ENCODE results near the gene AGRN. TPM values are rescaled to one million over a fixed set of nuclear protein-coding genes. Genes with fewer than 3 reads are reported as not detected.
"Not testable (repeated sequence)": the region's sequence is repeated elsewhere in the genome, so short reads cannot be mapped to it uniquely, and the experiment has no call there.

AGRN gene
- polyA plus RNA-seq, 5 donors = 95.1 to 196 (median 121) TPM

DNA sequence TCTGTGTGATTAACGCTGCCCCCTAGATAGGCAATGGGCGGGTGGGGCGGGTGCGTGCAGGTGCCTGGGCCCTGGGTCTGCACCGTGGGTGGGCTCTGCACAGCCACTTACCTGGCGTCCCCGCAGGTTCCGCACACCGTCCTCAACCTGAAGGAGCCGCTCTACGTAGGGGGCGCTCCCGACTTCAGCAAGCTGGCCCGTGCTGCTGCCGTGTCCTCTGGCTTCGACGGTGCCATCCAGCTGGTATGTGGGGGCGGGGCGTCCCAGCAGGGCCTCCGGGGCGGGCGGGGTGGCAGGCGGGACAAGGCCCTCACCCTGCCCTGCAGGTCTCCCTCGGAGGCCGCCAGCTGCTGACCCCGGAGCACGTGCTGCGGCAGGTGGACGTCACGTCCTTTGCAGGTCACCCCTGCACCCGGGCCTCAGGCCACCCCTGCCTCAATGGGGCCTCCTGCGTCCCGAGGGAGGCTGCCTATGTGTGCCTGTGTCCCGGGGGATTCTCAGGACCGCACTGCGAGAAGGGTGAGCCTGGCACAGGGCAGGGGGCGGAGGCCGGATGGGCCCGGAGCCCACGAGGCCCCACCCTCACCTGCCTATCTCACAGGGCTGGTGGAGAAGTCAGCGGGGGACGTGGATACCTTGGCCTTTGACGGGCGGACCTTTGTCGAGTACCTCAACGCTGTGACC, 31.3 kb downstream of the AGRN start:
- DNase-seq = no peak

GRCh38 chr1:1052003-1052840, 32.3 kb downstream of the AGRN start:
- DNase-seq = no peak

DNA sequence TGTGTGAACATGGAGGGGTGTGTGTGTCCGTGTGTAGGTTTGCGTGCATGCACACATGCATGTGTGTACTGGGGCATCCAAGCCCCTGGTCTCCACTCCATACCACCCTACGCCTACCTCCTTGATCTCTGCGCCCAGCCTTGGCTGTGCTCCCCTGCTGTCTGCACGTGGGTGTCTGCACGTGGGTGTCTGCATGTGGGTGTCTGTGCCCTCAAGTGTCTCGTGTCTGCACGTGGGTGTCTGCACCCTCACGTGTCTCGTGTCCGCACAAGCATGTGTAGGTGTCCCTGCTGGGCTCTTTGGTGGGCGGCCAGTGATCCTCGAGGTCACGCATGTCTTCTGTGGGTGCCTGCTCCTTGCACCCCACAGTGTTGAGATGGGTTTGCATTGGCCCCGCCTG, 33.1 kb downstream of the AGRN start:
- no peak for DNase-seq

- no peak for DNase-seq
Measured at GRCh38 chr1:1053682-1054081, 33.8 kb downstream of the AGRN start.

DNA sequence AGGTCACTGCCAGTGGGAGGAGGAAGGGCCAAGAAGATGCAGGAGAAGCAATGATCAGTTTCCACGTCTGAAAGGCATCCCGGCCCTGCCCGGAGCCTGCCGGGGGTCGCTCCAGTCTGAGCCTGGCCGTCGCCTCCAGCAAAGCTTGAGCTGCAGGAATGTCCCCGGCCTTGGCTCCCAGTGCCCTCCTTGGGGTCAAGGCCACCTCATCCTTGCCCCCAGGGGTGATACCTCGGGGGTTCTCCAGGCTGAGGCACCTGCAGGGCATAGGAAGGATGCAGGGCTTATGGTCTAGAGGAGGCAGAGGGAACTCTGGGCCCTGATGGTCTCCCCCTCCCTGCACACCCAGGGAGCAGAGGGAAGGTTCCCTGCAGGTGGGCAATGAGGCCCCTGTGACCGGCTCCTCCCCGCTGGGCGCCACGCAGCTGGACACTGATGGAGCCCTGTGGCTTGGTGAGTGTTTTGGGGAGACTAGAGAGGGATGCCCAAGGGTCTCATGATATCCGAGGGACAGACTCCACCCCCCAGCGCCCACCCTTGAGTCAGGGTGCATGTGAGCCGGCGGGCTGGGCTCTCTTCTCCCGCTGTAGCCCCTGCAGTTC, 34.3 kb downstream of the AGRN start:
- DNase-seq = no peak

- no peak for DNase-seq
Measured at GRCh38 chr1:1054971-1055370, 35.1 kb downstream of the AGRN start.

DNA sequence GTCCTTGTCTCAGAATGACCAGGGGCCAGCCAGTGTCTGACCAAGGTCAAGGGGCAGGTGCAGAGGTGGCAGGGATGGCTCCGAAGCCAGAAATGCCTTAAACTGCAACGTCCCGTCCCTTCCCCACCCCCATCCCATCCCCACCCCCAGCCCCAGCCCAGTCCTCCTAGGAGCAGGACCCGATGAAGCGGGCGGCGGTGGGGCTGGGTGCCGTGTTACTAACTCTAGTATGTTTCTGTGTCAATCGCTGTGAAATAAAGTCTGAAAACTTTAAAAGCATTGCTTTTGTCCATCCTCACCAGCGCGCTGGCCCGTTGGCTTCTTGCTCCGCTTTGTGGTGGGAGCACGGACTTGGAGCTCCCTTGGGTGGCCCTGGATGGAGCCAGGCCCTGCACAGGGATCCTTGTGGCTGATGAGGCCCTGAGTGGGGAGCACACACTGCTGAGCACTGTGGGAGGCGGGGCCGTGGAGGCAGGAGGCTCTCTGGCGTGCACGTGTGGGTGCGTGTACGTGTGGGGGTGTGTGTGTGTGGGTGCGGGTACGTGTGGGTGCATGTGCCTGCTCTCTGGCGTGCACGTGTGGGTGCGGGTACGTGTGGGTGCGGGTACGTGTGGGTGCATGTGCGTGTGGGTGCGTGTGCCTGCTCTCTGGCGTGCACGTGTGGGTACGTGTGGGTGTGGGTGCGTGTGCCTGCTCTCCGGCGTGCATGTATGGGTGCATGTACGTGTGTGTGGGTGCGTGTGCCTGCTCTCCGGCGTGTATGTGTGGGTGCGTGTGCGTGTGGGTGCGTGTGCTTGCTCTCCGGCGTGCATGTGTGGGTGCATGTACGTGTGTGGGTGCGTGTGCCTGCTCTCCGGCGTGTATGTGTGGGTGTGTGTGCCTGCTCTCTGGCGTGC, 36.2 kb downstream of the AGRN start:
- no peak for DNase-seq

DNA sequence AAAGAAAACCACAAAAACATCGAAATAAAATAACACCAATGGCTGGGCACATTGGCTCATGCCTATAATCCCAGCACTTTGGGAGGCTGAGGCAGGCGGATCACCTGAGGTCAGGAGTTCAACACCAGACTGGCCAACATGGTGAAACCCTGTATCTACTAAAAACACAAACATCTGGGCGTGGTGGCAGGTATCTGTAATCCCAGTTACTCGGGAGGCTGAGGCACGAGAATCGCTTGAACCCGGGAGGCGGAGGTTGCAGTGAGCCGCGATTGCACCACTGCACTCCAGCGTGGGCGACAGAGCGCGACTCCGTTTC, 37.8 kb downstream of the AGRN start:
- not testable (repeated sequence) for DNase-seq

DNA sequence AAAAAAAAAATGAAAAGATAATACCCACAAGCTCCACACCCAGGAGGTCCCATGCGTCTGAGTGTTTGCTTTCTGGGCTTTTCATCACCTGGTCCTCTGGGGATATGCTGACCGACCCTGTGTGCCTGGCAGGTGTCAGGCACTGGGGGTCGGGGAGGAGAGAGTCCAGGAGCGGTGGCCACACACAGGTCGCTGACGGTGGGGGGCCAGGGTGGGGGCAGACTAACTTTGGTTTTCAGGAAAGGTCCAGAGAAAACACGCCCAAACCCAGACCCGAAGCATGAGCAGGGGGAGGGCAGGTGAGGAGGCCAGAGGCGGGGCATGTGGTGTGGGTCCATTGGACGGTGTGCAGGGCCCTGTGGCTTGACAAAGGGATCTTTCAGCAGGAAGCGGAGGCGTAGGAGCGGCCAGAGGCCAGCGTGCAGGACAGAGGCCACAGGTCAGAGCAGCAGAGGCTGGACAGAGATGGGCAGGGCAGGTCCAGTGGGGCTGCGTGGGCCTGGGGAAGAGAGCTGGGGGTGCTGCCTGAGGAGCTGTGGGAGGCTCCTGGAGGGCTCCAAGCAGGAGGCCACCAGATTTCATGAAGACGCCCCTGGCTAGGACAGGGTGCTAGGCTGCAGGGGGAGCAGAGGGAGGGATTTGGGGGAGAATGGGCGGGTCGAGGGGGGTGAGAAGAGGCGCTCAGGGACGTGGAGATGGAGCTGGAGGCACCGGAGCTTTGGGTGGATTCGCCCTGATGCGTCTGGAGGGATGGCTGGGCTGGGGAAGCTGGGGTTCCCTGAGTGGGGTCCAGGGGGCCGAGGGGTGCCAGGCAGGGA, 38.4 kb downstream of the AGRN start:
- DNase-seq = no peak

- no peak for DNase-seq
Measured at GRCh38 chr1:1058921-1059493, 39.1 kb downstream of the AGRN start.

- DNase-seq = peak; percentile 62 to 65
Measured at GRCh38 chr1:1059494-1060280, 39.8 kb downstream of the AGRN start.

- no peak for DNase-seq
Measured at GRCh38 chr1:1060281-1061000, 40.5 kb downstream of the AGRN start.

DNA sequence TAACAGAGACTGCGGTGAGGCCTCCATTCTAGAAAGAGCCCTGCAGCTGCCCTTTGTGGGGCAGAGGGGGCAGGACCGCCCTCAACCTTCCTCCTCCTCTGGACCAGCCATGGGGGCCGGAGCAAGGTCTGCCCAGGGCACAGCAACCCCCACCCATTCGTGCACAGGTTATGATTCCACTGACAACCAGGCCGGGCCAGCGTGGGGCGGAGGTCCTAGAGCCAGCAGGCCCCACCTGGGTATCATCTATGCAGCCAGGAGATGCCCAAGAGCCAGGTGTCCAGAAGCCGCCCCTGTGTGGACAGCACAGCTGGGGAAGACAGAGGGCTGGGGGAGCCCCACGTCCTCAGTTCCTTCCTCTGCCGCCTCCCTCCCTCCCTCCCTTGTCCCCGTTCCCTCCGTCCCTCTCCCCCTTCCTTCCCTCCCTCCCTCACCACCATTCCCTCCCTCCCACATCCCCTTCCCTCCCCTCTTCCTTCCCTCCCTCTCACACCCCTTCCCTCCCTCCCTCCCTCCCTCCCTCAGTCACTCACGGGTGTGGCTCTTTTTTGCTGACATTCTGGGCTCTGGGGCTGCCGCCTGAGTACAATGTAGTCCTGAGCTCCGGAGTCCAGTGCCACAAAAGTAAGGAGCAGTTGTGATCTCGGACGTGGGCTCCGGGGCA, 41.9 kb downstream of the AGRN start:
- no peak for DNase-seq

- DNase-seq = no peak
Measured at GRCh38 chr1:1062348-1063163, 42.6 kb downstream of the AGRN start.

- no peak for DNase-seq
Measured at GRCh38 chr1:1063261-1063944, 43.5 kb downstream of the AGRN start.

- DNase-seq = no peak
Measured at GRCh38 chr1:1063945-1064831, 44.3 kb downstream of the AGRN start.
